ENCODE results near the gene LILRB3. TPM values are rescaled to one million over a fixed set of nuclear protein-coding genes. Genes with fewer than 3 reads are reported as not detected.

LILRB3 gene
- not detected in 2 replicates for total RNA-seq

GRCh38 chr19:54222474-54223276, at the start of gene LILRB3:
Gene LILRB3, minus strand, starts transcription at chr19:54223007. Its CDS starts 31 bp downstream, at chr19:54222976.

GRCh38 chr19:54257116-54257480, 34.3 kb upstream of the LILRB3 start, which contains the start of gene LILRB5:
Gene LILRB5, minus strand, starts transcription at chr19:54257273. Its CDS starts 80 bp downstream, at chr19:54257193.

DNA sequence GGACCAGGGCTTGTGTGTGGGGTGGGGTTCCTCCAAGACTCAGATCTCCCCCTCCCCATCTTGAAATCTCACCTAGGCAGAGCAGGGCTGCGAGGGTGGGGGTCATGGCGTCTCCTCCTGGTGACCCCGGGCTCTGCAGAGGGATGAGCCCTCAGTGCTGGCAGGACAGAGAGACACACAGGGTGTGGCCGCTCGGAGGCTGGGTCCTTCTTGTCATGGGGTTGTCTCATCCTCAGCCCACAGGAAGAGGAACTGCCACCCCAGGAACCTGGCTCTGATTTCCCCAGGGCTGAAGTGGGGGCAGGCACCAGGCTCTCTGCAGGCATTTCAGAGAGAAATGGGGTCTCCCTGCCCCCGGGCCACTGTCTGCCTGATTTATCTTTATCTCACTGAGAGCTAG, 19.8 kb upstream of the LILRB3 start, which contains the start of gene LILRA6:
LILRA6 (minus strand) TSS at position 145 of the 400 bp plus-strand sequence.

GRCh38 chr19:54191011-54191810, 31.6 kb downstream of the LILRB3 start, which contains the start of gene TSEN34:
Gene TSEN34, plus strand, starts transcription at chr19:54191308. Its CDS starts 57 bp downstream, at chr19:54191365.

GRCh38 chr19:54189145-54189734, 33.6 kb downstream of the LILRB3 start, which contains the start of gene MBOAT7:
Gene MBOAT7, minus strand, starts transcription at chr19:54189580. Its CDS starts 1,072 bp downstream, at chr19:54188508.

DNA sequence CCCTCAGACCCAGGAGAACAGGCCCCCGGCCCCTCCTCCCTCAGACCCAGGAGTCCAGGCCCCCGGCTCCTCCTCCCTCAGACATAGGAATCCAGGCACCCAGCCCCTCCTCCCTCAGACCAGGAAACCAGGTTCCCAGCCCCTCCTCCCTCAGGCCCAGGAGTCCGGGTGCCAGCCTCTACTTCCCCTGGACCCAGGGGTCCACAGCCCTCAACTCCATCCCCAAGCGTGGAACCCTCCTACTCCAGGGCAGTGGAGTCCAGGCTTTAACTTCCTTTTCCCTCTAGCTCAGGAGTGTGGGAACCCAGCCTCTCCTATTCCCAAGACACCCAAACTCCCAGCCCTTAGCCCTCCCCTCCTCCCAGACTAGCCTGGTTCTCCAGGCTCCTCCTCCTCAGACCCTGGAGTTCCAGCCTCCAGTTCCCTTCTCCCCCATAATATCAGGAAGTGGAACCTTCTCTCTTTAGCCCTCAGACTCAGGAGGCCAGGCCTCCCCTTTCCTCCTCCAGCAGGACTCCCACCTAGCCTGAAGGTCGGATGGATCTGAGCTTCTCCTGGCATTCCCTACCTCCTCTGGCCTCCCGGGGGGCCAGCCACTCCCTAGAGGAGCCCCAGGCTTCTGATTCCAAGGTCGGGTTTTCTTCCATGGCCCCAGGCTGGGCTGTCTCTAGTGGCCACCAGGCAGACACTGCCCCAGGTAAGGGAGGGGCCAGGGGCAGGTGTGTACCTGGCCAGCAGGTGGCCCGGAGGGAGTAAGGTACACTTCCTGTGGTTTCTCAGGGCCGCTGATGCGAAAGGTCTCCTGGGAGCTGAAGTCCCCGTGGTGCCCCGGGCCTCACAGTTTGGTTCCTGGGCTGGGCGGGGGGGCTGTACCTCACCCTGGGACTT, 50.1 kb downstream of the LILRB3 start, which contains the start of gene TMC4:
TMC4 (minus strand) TSS at position 690 of the 888 bp plus-strand sequence; CDS start at position 647, 43 bp downstream.

Other genes with a start within 250 kb of the LILRB3 start
- 0.16 and 0.72 TPM in 2 replicates for gene CACNG6, start 231.4 kb downstream of the LILRB3 start, total RNA-seq
- gene VSTM1, start 159.1 kb downstream of the LILRB3 start, total RNA-seq: not detected in 2 replicates
- gene TARM1, start 141.6 kb downstream of the LILRB3 start, total RNA-seq: not detected in 2 replicates
- gene OSCAR, start 122.2 kb downstream of the LILRB3 start, total RNA-seq: 0.49 and 2.0 TPM in 2 replicates
- 13.4 and 40.8 TPM in 2 replicates for gene NDUFA3, start 120.2 kb downstream of the LILRB3 start, total RNA-seq
- 13.9 and 22.2 TPM in 2 replicates for gene TFPT, start 107.3 kb downstream of the LILRB3 start, total RNA-seq
- gene PRPF31, start 107.3 kb downstream of the LILRB3 start, total RNA-seq: 50.2 and 52.7 TPM in 2 replicates
- 15.5 and 20.4 TPM in 2 replicates for gene CNOT3, start 85.2 kb downstream of the LILRB3 start, total RNA-seq
- gene LENG1, start 63.3 kb downstream of the LILRB3 start, total RNA-seq: 3.4 and 4.5 TPM in 2 replicates
- 0.32 and 0.90 TPM in 2 replicates for gene TMC4, start 49.8 kb downstream of the LILRB3 start, total RNA-seq
- 98.8 and 123 TPM in 2 replicates for gene MBOAT7, start 33.4 kb downstream of the LILRB3 start, total RNA-seq
- gene TSEN34, start 31.7 kb downstream of the LILRB3 start, total RNA-seq: 82.1 and 116 TPM in 2 replicates
- gene RPS9, start 22.1 kb downstream of the LILRB3 start, total RNA-seq: 2,181 and 2,831 TPM in 2 replicates
- not detected in 2 replicates for gene LILRA6, start 19.8 kb upstream of the LILRB3 start, total RNA-seq
- gene LILRB5, start 34.3 kb upstream of the LILRB3 start, total RNA-seq: not detected in 2 replicates
- not detected in 2 replicates for gene LILRB2, start 58.1 kb upstream of the LILRB3 start, total RNA-seq
- not detected in 2 replicates for gene LILRA5, start 90.2 kb upstream of the LILRB3 start, total RNA-seq
- gene LILRA4, start 116.2 kb upstream of the LILRB3 start, total RNA-seq: not detected in 2 replicates
- not detected in 2 replicates for gene LAIR1, start 141.9 kb upstream of the LILRB3 start, total RNA-seq
- 0.16 TPM in 1 of 2 replicates, not detected in the other for gene TTYH1, start 192.5 kb upstream of the LILRB3 start, total RNA-seq
- 28.5 and 68.2 TPM in 2 replicates for gene LENG8, start 226.2 kb upstream of the LILRB3 start, total RNA-seq
- 3.6 and 4.9 TPM in 2 replicates for gene LENG9, start 240.8 kb upstream of the LILRB3 start, total RNA-seq

Data from cardiac atrium fibroblast (primary cell).